Measurements from ENCODE around the gene NUFIP1.

Gene NUFIP1

DNA sequence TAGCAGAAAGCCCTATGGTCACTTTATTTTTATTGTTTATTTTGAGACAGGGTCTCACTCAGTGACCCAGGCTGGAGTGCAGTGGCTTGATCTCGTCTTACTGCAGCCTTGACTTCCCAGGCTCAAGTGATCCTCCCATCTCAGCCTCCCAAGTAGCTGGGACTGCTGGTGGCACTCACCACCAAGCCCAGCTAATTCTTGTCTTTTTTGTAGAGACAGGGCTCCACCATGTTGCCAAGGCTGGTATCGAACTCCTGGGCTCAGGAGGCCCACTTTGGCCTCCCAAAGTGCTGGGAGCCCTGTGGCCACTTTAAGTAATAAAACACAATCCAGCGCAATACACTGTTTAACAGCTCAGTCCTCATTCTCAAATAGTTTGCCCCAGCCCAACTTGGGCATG lies 69.3 kb downstream of the NUFIP1 start:
- DNase-seq (ENCODE audit: low read depth in 1 of 2, low spot score in 1 of 2): no peak
- no peak overlapping the region for H3K27ac ChIP-seq (replicated peaks)
- no peaks in the 10 kb centered on the region for H3K27me3 ChIP-seq (ENCODE audit: insufficient read depth, poor library complexity, severe bottlenecking)
- no peak overlapping the region for H3K4me3 ChIP-seq (replicated peaks; ENCODE audit: insufficient read depth, low read length)
- TF ChIP-seq POLR2AphosphoS5 (IDR thresholded peaks at IDR 0.05; ENCODE audit: low read depth): no peak
- no peak for TF ChIP-seq GABPA (IDR thresholded peaks at IDR 0.05; ENCODE audit: low read depth)
- TF ChIP-seq, protein P1, sequence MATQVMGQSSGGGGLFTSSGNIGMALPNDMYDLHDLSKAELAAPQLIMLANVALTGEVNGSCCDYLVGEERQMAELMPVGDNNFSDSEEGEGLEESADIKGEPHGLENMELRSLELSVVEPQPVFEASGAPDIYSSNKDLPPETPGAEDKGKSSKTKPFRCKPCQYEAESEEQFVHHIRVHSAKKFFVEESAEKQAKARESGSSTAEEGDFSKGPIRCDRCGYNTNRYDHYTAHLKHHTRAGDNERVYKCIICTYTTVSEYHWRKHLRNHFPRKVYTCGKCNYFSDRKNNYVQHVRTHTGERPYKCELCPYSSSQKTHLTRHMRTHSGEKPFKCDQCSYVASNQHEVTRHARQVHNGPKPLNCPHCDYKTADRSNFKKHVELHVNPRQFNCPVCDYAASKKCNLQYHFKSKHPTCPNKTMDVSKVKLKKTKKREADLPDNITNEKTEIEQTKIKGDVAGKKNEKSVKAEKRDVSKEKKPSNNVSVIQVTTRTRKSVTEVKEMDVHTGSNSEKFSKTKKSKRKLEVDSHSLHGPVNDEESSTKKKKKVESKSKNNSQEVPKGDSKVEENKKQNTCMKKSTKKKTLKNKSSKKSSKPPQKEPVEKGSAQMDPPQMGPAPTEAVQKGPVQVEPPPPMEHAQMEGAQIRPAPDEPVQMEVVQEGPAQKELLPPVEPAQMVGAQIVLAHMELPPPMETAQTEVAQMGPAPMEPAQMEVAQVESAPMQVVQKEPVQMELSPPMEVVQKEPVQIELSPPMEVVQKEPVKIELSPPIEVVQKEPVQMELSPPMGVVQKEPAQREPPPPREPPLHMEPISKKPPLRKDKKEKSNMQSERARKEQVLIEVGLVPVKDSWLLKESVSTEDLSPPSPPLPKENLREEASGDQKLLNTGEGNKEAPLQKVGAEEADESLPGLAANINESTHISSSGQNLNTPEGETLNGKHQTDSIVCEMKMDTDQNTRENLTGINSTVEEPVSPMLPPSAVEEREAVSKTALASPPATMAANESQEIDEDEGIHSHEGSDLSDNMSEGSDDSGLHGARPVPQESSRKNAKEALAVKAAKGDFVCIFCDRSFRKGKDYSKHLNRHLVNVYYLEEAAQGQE (IDR thresholded peaks at IDR 0.05; ENCODE audit: insufficient replicate concordance, low read depth): no peak
- no peak for TF ChIP-seq SPI1 (IDR thresholded peaks at IDR 0.05; ENCODE audit: borderline replicate concordance, low read depth)
- TF ChIP-seq, protein P2, sequence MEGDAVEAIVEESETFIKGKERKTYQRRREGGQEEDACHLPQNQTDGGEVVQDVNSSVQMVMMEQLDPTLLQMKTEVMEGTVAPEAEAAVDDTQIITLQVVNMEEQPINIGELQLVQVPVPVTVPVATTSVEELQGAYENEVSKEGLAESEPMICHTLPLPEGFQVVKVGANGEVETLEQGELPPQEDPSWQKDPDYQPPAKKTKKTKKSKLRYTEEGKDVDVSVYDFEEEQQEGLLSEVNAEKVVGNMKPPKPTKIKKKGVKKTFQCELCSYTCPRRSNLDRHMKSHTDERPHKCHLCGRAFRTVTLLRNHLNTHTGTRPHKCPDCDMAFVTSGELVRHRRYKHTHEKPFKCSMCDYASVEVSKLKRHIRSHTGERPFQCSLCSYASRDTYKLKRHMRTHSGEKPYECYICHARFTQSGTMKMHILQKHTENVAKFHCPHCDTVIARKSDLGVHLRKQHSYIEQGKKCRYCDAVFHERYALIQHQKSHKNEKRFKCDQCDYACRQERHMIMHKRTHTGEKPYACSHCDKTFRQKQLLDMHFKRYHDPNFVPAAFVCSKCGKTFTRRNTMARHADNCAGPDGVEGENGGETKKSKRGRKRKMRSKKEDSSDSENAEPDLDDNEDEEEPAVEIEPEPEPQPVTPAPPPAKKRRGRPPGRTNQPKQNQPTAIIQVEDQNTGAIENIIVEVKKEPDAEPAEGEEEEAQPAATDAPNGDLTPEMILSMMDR (IDR thresholded peaks at IDR 0.05; ENCODE audit: insufficient read depth, low read length): no peak

DNA sequence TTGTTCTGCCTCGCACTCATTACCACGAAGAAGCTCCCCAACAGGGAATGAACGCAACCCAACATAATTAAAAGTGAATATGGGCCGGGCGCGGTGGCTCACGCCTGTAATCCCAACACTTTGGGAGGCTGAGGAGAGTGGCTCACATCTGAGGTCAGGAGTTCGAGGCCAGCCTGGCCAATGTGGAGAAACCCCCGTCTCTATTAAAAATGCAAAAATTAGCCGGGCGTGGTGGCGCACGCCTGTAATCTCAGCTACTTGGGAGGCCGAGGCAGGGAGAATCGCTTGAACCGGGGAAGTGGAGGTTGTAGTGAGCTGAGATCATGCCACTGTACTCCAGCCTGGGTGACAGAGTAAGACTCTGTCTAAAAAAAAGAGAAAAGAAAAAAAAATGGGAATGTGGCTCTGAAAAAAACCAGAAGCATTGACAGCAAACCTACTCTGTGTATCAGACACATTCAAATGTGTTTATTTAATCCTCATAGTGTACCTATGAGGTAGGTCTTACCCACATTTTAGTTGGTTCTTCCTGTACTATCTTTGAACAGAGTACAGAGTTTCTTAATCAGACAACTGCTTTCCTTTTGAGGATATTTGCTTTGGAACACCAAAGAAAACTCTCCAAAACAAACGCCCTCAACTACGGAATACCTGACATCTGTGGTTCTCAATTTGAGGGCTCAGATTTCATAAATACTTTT lies 70.0 kb downstream of the NUFIP1 start:
- Histone ChIP-seq H3K27me3 (ENCODE audit: insufficient read depth, poor library complexity, severe bottlenecking) (no peaks in the 10 kb centered on the region), H3K27ac (replicated peaks) (peak overlapping the region; percentile 81), H3K4me3 (replicated peaks; ENCODE audit: insufficient read depth, low read length) (peak overlapping the region; percentile 64)
- DNase-seq (ENCODE audit: low read depth in 1 of 2, low spot score in 1 of 2): no peak
- TF ChIP-seq GABPA (IDR thresholded peaks at IDR 0.05; ENCODE audit: low read depth): no peak
- TF ChIP-seq, protein P1 (IDR thresholded peaks at IDR 0.05; ENCODE audit: insufficient replicate concordance, low read depth): no peak
- no peak for TF ChIP-seq SPI1 (IDR thresholded peaks at IDR 0.05; ENCODE audit: borderline replicate concordance, low read depth)
- TF ChIP-seq POLR2AphosphoS5 (IDR thresholded peaks at IDR 0.05; ENCODE audit: low read depth): no peak
- TF ChIP-seq, protein P2 (IDR thresholded peaks at IDR 0.05; ENCODE audit: insufficient read depth, low read length): no peak

- Histone ChIP-seq H3K27me3 (ENCODE audit: insufficient read depth, poor library complexity, severe bottlenecking) (no peaks in the 10 kb centered on the region), H3K4me3 (replicated peaks; ENCODE audit: insufficient read depth, low read length) (peak overlapping the region; percentile 64), H3K27ac (replicated peaks) (peak overlapping the region; percentile 81)
- DNase-seq (ENCODE audit: low read depth in 1 of 2, low spot score in 1 of 2): peak in 1 of 2 experiments; percentile 94
- TF ChIP-seq, protein P2 (IDR thresholded peaks at IDR 0.05; ENCODE audit: insufficient read depth, low read length): peak; percentile 79
- TF ChIP-seq, protein P1 (IDR thresholded peaks at IDR 0.05; ENCODE audit: insufficient replicate concordance, low read depth): no peak
- peak; percentile 48; the same call in 1 of the 2 replicates for TF ChIP-seq SPI1 (IDR thresholded peaks at IDR 0.05; ENCODE audit: borderline replicate concordance, low read depth)
- TF ChIP-seq GABPA (IDR thresholded peaks at IDR 0.05; ENCODE audit: low read depth): no peak
- peak; percentile 78 for TF ChIP-seq POLR2AphosphoS5 (IDR thresholded peaks at IDR 0.05; ENCODE audit: low read depth)
These were observed 70.8 kb downstream of the NUFIP1 start for GRCh38 chr13:44918326-44919103.
